Measurements from ENCODE around the gene WNT3A. TPM values are rescaled to one million over a fixed set of nuclear protein-coding genes. Genes with fewer than 3 reads are reported as not detected.

WNT3A gene
- total RNA-seq, 2 donors from 2014 or later: not detected

DNA sequence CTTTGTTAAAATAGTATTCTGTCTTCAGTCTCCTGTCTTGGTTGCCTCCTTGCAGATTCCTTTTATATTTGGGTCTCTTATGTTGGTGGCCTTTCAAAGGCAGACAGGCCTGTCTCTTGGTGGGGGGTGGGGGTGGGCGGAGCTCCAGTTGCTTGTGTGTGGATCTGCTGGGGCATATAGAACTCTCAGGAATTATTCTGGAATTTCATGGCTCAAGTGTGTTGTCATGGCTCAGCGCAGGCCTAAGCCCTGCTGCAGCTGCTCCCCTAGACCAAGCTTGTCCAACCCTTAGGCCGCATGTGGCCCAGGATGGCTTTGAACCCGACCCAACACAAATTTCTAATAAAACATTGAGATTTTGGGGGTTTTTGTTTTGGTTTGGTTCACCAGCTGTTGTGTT is 88.4 kb downstream of the WNT3A start:
- H3K4me3 Mint-ChIP-seq: no peak overlapping the region
- peaks cover 24% of the 10 kb centered on the region for H3K36me3 Mint-ChIP-seq
- H3K9me3 Mint-ChIP-seq: peaks cover 6% of the 10 kb centered on the region
- ATAC-seq (no peak), DNase-seq (ENCODE audit: low spot score) (no peak)
- peak overlapping the region in 1 of 2 donors; percentile 49 for H3K27ac Mint-ChIP-seq
- H3K4me1 Mint-ChIP-seq (ENCODE audit: low read depth in 2 of 2): peaks cover 40 to 54% of the 10 kb centered on the region in 2 donors
- no peaks in the 10 kb centered on the region for H3K27me3 Mint-ChIP-seq

DNA sequence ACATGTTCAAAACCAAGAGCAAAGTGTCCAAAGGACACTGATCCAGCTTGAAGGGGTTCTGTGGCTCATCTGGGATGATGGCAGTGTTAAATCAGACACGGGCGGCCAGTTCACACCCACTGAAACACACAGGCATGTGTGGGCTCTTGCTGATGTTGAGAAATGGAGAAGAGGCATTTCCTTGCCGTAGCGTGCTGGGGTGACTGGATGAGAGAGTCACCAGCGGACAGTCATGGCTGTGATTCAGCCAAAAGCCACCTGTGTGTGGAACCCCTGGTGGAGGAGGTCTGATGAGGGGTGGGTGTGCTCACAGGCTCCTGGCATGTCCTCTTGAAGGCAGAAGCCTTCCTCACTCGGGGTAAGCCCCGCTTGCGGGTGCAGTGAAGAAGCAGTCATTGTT is 89.1 kb downstream of the WNT3A start:
- peaks cover 24% of the 10 kb centered on the region for H3K36me3 Mint-ChIP-seq
- H3K27ac Mint-ChIP-seq: no peak overlapping the region
- no peak for ATAC-seq
- peaks cover 32 to 48% of the 10 kb centered on the region in 2 donors for H3K4me1 Mint-ChIP-seq (ENCODE audit: low read depth in 2 of 2)
- H3K4me3 Mint-ChIP-seq: no peak overlapping the region
- peak; percentile 31 for DNase-seq (ENCODE audit: low spot score)
- peaks cover 6% of the 10 kb centered on the region for H3K9me3 Mint-ChIP-seq
- H3K27me3 Mint-ChIP-seq: no peaks in the 10 kb centered on the region

DNA sequence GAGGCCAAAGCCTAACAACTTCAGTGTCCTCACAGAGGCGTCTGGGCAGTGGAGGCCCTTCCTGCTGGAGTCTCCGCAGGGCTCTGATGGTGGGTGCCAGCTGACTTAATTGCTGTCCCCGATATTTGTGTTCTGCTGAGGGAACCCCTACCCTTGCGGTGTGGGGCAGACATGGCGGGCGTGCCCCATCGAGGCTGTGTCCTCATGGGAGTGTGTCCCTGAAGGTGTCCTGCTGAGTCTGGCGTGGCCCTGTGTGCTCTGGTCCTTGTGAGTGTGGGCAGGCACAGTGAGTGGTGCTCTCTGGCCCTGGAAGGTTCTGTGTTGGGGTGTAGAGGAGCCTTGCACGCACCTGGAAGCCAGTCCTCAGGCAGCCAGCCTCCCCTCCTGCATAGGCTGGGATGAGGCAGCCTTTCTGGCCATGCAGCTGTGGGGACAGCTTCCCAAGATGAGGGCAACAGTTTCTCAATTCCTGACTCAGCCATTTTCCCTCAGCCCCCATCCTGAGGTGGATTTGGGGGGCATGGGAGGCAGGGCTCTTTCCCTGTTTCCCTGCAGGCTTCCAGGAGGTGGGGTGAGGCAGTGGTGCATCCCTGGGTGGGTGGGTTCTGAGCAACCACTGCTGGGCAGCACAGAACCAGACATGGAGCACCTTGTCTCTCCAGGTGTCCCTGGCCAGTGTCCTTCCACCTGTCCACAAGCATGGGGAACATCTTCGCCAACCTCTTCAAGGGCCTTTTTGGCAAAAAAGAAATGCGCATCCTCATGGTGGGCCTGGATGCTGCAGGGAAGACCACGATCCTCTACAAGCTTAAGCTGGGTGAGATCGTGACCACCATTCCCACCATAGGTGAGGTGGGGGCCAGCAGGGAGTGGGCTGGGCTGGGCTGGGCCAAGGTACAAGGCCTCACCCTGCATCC is 89.9 kb downstream of the WNT3A start:
- Mint-ChIP-seq H3K4me1 (ENCODE audit: low read depth in 2 of 2) (peaks cover 32 to 46% of the 10 kb centered on the region in 2 donors), H3K36me3 (peaks cover 21% of the 10 kb centered on the region), H3K27me3 (no peaks in the 10 kb centered on the region), H3K27ac (no peak overlapping the region), H3K4me3 (no peak overlapping the region), H3K9me3 (peaks cover 6% of the 10 kb centered on the region)
- peak; percentile 41 for DNase-seq (ENCODE audit: low spot score)
- no peak for ATAC-seq

DNA sequence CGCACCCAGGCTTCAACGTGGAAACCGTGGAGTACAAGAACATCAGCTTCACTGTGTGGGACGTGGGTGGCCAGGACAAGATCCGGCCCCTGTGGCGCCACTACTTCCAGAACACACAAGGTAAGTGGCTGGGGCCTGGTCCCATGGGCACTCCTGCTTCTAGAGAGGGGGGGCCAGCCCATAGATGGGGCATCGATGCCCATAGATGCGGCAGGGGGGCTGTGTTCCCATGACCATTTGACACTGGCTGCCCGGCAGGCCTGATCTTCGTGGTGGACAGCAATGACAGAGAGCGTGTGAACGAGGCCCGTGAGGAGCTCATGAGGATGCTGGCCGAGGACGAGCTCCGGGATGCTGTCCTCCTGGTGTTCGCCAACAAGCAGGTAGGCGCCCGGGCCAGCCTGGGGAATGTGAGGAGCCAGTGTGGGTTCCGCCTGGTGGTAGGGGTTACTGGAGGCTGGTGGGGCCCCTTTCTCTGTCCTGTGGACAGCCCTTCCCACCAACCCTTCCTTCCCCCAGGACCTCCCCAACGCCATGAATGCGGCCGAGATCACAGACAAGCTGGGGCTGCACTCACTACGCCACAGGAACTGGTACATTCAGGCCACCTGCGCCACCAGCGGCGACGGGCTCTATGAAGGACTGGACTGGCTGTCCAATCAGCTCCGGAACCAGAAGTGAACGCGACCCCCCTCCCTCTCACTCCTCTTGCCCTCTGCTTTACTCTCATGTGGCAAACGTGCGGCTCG is 90.7 kb downstream of the WNT3A start:
- Mint-ChIP-seq H3K36me3 (peaks cover 17% of the 10 kb centered on the region), H3K4me1 (ENCODE audit: low read depth in 2 of 2) (peaks cover 24 to 39% of the 10 kb centered on the region in 2 donors), H3K9me3 (peaks cover 6% of the 10 kb centered on the region), H3K27ac (no peak overlapping the region), H3K4me3 (no peak overlapping the region), H3K27me3 (no peaks in the 10 kb centered on the region)
- DNase-seq (ENCODE audit: low spot score) (peak; percentile 34), ATAC-seq (no peak)

DNA sequence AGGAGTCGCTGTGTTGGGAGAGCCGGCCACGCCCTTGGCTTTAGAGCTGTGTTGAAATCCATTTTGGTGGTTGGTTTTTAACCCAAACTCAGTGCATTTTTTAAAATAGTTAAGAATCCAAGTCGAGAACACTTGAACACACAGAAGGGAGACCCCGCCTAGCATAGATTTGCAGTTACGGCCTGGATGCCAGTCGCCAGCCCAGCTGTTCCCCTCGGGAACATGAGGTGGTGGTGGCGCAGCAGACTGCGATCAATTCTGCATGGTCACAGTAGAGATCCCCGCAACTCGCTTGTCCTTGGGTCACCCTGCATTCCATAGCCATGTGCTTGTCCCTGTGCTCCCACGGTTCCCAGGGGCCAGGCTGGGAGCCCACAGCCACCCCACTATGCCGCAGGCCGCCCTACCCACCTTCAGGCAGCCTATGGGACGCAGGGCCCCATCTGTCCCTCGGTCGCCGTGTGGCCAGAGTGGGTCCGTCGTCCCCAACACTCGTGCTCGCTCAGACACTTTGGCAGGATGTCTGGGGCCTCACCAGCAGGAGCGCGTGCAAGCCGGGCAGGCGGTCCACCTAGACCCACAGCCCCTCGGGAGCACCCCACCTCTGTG is 91.6 kb downstream of the WNT3A start:
- H3K27ac Mint-ChIP-seq: no peak overlapping the region
- no peak overlapping the region for H3K4me3 Mint-ChIP-seq
- peaks cover 23 to 40% of the 10 kb centered on the region in 2 donors for H3K4me1 Mint-ChIP-seq (ENCODE audit: low read depth in 2 of 2)
- DNase-seq (ENCODE audit: low spot score) (peak; percentile 56), ATAC-seq (no peak)
- no peaks in the 10 kb centered on the region for H3K27me3 Mint-ChIP-seq
- peaks cover 6% of the 10 kb centered on the region for H3K9me3 Mint-ChIP-seq
- peaks cover 17% of the 10 kb centered on the region for H3K36me3 Mint-ChIP-seq

DNA sequence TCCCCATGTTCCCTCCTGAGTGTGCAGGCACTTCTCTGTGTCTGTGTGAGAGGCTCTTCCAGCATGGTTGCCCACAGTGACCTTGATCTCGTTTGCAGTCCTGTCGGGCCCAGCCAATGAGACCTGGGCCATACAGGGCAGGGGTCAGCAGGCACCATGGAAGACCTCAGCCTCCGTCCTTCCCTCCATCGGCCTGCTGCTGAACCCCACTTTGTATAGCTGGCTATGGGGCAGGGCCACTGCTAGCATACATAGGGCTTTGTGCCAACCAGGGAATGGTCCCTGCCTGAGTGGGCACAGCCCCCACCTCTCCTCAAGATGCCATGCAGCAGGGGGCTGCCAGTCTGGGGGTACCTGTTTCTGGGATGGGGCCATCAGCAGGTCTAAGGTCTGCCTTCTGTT is 92.5 kb downstream of the WNT3A start:
- H3K9me3 Mint-ChIP-seq: peaks cover 6% of the 10 kb centered on the region
- peak overlapping the region; percentile 16 to 21 for H3K27ac Mint-ChIP-seq
- peak; percentile 29 for DNase-seq (ENCODE audit: low spot score)
- peaks cover 16% of the 10 kb centered on the region for H3K36me3 Mint-ChIP-seq
- H3K4me3 Mint-ChIP-seq: no peak overlapping the region
- H3K4me1 Mint-ChIP-seq (ENCODE audit: low read depth in 2 of 2): peaks cover 29 to 38% of the 10 kb centered on the region in 2 donors
- no peaks in the 10 kb centered on the region for H3K27me3 Mint-ChIP-seq
- no peak for ATAC-seq

DNA sequence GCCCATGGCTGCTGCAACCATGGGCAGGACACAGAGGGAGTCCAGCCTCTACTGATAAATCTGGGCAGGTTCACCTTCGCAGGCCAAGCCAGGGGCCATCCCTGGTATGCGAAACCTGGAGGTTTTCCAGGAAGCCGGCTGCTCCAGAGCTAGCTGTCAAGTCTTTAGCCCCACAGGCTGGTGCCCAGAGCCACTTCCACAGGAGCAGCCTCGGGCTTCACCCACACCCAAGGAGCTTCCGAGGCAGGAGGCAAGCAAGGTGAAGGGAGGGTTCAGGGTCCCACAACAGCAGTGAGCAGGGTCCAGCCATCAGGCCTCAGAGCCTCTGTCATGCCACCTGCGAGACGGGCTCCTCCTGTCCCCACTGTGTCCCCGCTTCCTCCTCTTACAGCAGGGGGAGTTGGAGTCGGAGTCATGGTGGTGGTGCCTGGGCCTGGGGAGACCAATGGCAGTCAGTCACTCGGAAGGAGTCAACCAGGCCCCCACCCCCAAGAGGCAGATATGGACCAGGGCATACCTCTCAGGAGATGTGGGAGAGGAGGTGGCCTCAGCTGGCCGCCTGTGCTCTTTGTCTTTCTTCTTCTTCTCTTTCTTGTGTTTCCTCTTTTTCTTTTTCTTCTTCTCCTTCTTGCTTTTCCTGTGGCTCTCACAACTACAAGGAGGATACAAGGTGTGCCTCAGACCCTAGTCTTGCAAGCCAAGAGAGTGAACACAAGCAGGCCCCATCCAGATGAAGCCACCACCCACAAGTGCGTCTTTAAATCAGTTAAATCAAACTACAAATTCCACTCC is 94.2 kb downstream of the WNT3A start:
- ATAC-seq (no peak), DNase-seq (ENCODE audit: low spot score) (peak; percentile 29)
- Mint-ChIP-seq H3K4me1 (ENCODE audit: low read depth in 2 of 2) (peaks cover 20 to 22% of the 10 kb centered on the region in 2 donors), H3K9me3 (no peaks in the 10 kb centered on the region), H3K4me3 (peak overlapping the region; percentile 91), H3K27me3 (no peaks in the 10 kb centered on the region), H3K27ac (peak overlapping the region; percentile 12 to 59), H3K36me3 (no peaks in the 10 kb centered on the region)

DNA sequence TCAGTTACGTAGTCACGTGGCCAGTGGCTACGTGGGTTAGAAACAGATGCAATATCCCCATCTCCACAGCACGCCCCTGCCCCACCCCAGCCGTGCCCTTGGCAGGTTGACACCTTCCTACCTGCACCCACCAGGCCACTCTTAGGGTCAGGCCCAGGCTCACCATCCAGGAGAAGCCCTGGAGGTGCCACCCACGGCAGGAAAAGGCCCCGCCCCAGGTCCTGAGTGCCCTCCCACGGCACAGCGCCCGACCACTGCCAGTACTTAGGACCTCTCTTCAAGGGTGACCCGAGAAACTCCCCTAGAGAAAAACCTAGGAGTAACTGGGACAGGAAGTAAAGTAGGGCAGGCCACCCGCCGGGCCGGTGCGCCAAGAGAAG is 94.8 kb downstream of the WNT3A start:
- ATAC-seq: no peak
- H3K4me3 Mint-ChIP-seq: peak overlapping the region; percentile 91
- no peak for DNase-seq (ENCODE audit: low spot score)
- peaks cover 20 to 25% of the 10 kb centered on the region in 2 donors for H3K4me1 Mint-ChIP-seq (ENCODE audit: low read depth in 2 of 2)
- H3K36me3 Mint-ChIP-seq: no peaks in the 10 kb centered on the region
- H3K27ac Mint-ChIP-seq: peak overlapping the region; percentile 12 to 59
- H3K9me3 Mint-ChIP-seq: no peaks in the 10 kb centered on the region
- no peaks in the 10 kb centered on the region for H3K27me3 Mint-ChIP-seq

DNA sequence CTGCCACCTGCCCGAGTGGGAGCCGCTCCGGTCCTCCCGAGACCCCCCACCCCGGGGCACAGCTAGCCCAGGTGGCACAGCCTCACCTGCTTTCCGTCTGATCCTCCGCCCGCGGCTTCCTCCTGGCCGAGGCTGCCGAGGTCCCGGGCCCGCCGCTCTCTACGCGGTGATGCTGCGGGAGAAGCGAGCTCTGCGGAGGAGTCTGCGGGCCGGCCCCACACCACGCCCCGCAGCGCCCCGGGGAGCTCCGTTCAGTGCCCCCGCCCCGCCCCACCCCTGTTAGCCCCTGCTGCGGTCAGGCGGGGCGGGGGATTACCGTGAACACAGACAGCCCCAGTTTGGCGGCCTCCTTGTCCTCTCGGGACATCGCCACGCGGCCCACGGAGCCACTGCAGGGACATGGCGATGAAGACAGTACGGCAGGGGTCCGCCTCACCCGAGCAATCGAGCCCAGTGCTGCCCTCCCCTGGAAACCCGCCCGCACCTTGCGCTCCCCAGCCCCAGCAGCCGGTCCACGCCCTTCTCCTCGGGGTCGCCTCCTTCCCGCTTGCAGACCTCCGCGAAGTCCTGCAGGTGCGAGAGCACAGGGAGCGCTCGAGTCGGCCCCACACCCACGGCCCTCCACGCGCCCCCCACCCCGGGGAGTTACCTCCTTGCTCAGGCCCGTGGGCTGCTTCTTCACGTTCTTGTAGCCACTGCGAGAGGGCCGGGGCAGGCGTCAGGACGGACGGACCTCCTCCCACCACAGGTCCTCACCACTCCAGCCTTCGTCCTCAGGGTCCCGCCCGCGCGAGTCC is 95.4 kb downstream of the WNT3A start:
- Mint-ChIP-seq H3K4me1 (ENCODE audit: low read depth in 2 of 2) (peaks cover 20 to 27% of the 10 kb centered on the region in 2 donors), H3K9me3 (no peaks in the 10 kb centered on the region), H3K4me3 (peak overlapping the region; percentile 91), H3K36me3 (no peaks in the 10 kb centered on the region), H3K27ac (no peak overlapping the region), H3K27me3 (no peaks in the 10 kb centered on the region)
- DNase-seq (ENCODE audit: low spot score) (no peak), ATAC-seq (peak; percentile 30 to 45)

DNA sequence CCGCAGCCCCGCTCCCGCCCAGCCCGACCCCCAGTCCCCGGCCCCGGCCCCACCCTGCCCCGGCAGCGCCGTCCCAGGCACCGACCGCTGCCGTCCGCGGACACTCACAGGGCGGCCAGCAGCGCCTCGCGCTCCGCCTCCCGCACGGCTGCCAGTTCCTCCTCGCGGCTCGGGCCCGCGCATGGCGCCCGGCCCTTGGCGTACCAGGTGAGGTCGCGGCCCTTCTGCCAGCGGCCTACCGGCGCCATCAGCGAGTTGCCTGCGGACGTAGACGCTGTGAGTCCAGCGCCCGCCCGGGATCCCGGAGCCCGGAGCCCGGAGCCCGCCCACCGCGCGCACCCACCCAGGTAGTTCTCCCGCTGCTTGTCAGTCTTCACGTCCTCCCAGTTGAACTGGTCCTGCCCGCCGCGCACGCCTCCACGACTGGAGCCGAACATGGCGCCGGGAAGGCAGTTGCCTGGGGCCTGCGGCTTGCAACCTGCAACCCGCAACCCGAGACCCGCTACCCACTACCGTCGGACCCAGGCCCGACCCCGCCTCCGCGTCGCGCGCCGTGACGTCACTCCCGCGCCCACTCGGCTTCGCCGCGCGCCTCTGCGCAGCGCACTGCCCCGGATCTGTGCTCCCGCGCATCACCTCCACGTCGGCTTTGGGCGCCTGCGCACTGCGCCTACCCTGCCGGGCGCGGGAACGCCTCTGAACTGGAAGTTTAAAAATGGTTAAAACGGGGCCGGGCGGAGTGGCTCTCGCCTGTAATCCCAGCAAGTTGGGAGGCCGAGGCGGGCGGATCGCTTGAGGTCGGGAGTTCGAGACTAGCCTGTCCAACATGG is 96.2 kb downstream of the WNT3A start, which contains the start of gene C1orf35:
Gene C1orf35, minus strand, starts transcription at position 535 of the 830 bp plus-strand sequence. Its CDS starts 98 bp downstream, at position 437.
- ATAC-seq (peak; percentile 90 to 92), DNase-seq (ENCODE audit: low spot score) (peak; percentile 96)
- H3K9me3 Mint-ChIP-seq: no peaks in the 10 kb centered on the region
- no peaks in the 10 kb centered on the region for H3K27me3 Mint-ChIP-seq
- H3K4me3 Mint-ChIP-seq: peak within 1 kb of the TSS; percentile 91
- H3K36me3 Mint-ChIP-seq: no peaks in the 10 kb centered on the region
- H3K27ac Mint-ChIP-seq: peak within 1 kb of the TSS; percentile 75 to 87
- peaks cover 20 to 24% of the 10 kb centered on the region in 2 donors for H3K4me1 Mint-ChIP-seq (ENCODE audit: low read depth in 2 of 2)

DNA sequence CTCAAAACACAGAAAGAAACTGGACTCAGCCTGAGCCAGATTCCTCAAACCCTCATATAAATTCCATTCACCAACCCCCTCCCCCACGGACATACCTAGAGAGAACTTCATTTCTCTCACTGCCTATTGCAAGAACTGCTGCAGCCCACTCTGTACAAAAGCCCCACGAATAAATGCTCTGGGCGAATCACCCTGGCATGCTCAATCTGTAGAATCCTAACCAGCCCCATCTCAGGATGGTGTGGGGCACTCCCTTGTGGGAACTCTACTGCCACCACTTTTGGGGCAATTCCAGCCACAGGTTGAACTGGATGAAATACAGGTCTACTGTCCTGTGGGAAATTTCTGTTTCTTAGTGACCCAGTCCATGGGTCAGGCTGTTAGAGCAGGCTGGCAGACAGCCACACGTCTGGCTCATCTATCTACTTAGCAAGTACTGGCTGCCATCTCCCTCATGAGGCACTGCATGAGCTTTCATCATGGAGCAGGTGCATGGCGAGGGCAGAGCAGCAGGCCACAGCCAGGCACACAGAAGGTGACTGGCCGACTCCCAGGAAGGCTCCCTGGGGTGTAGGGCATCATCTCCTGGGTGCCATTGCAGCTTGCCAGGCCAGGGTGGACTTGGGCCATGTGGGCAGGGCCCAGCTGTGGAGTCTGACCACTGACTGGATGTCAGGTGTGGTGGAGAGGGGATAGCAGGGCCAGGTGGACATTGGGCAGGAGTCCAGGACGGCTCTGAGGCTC is 97.9 kb downstream of the WNT3A start:
- no peak for DNase-seq (ENCODE audit: low spot score)
- Mint-ChIP-seq H3K4me3 (peak overlapping the region; percentile 91), H3K4me1 (ENCODE audit: low read depth in 2 of 2) (peaks cover 21 to 31% of the 10 kb centered on the region in 2 donors)

More for the DNA sequence above, 97.9 kb downstream of the WNT3A start:
- H3K27me3 Mint-ChIP-seq: no peaks in the 10 kb centered on the region
- H3K9me3 Mint-ChIP-seq: no peaks in the 10 kb centered on the region
- H3K27ac Mint-ChIP-seq: peak overlapping the region; percentile 49 to 87
- H3K36me3 Mint-ChIP-seq: no peaks in the 10 kb centered on the region
- ATAC-seq: no peak

Measured in natural killer cell treated with Interleukin-12 subunit alpha and Interleukin-12 subunit beta and Interleukin-15 and Interleukin-18, amount 100 ng/mL, for 72 hours (primary cell).